KBM-7 (cell line): ENCODE results near the gene POFUT1.
"Not testable (repeated sequence)": the region's sequence is repeated elsewhere in the genome, so short reads cannot be mapped to it uniquely, and the experiment has no call there.

Experiments used
- DNase-seq: peaks from one replicate; pipeline ENCODE4 v3.0.0-alpha.2; 2015
- in situ Hi-C: fragments of 300-500 bp; cut with MboI; formaldehyde crosslinking; loops from 2 replicates; pipeline ENCODE4 v1.14.3; 2020; ENCODE audit warnings: low sequenced_read_pairs, low pct_unique_long_range_greater_than_20kb, mixed read lengths

Gene POFUT1

GRCh38 chr20:32248043-32248442 lies 40.4 kb downstream of the POFUT1 start:
- no peak for DNase-seq
- in situ Hi-C loops, result no loop called here

- in situ Hi-C loops, result no loop called here
- DNase-seq, result peak; percentile 23
Observed at GRCh38 chr20:32249030-32249738, 41.5 kb downstream of the POFUT1 start.

- in situ Hi-C loops, result no loop called here
- DNase-seq, result no peak
Observed at GRCh38 chr20:32251470-32251869, 43.8 kb downstream of the POFUT1 start.

- no peak for DNase-seq
- in situ Hi-C loops, result no loop called here
Observed at GRCh38 chr20:32252189-32252588, 44.5 kb downstream of the POFUT1 start.

GRCh38 chr20:32260973-32261372 lies 53.3 kb downstream of the POFUT1 start:
- DNase-seq, in situ Hi-C loops: not testable (repeated sequence)

GRCh38 chr20:32261644-32262043 lies 54.0 kb downstream of the POFUT1 start:
- in situ Hi-C loops, result no loop called here
- no peak for DNase-seq

- no peak for DNase-seq
- in situ Hi-C loops, result no loop called here
Observed at GRCh38 chr20:32263398-32263954, 55.8 kb downstream of the POFUT1 start.

- DNase-seq, result no peak
- in situ Hi-C loops, result no loop called here
Observed at GRCh38 chr20:32271620-32272019, 63.9 kb downstream of the POFUT1 start.

GRCh38 chr20:32274359-32274758 lies 66.7 kb downstream of the POFUT1 start:
- DNase-seq, result no peak
- in situ Hi-C loops, result no loop called here

GRCh38 chr20:32275163-32275562 lies 67.5 kb downstream of the POFUT1 start:
- DNase-seq, in situ Hi-C loops: not testable (repeated sequence)

- in situ Hi-C loops, result no loop called here
- DNase-seq, result peak; percentile 92
Observed at GRCh38 chr20:32277361-32278198, 69.9 kb downstream of the POFUT1 start, which contains the start of gene KIF3B. KIF3B (plus strand) TSS chr20:32277651; CDS start chr20:32309778, 32,127 bp downstream.

GRCh38 chr20:32278199-32278643 lies 70.5 kb downstream of the POFUT1 start:
- in situ Hi-C loops, result no loop called here
- peak; percentile 37 for DNase-seq

- DNase-seq, result no peak
- in situ Hi-C loops, result no loop called here
Observed at GRCh38 chr20:32281711-32282110, 74.0 kb downstream of the POFUT1 start.

GRCh38 chr20:32282461-32282860 lies 74.8 kb downstream of the POFUT1 start:
- DNase-seq, result no peak
- in situ Hi-C loops, result no loop called here

- no peak for DNase-seq
- in situ Hi-C loops, result no loop called here
Observed at GRCh38 chr20:32285082-32285620, 77.5 kb downstream of the POFUT1 start.

- in situ Hi-C loops, result no loop called here
- peak; percentile 93 for DNase-seq
Observed at GRCh38 chr20:32285621-32286371, 78.1 kb downstream of the POFUT1 start.

- no peak for DNase-seq
- in situ Hi-C loops, result no loop called here
Observed at GRCh38 chr20:32287231-32287638, 79.6 kb downstream of the POFUT1 start.
